Nephron progenitor cell (in vitro differentiated cells): ENCODE data around the gene SLC25A12.

Experiments used
- DNase-seq: peaks from one replicate; pipeline ENCODE4 v3.0.0; 2021
- H3K27ac Mint-ChIP-seq: 2 replicates; pipeline ENCODE4 v1.8.0; 2021; ENCODE audit warnings: mild to moderate bottlenecking, moderate library complexity, mixed read lengths
- H3K27me3 Mint-ChIP-seq: 2 replicates; pipeline ENCODE4 v1.8.0; 2021; ENCODE audit warnings: mild to moderate bottlenecking, low read depth, mixed read lengths; ENCODE audit not compliant: poor library complexity
- H3K36me3 Mint-ChIP-seq: 2 replicates; pipeline ENCODE4 v1.8.0; 2021; ENCODE audit warnings: low read depth, mixed read lengths
- H3K4me1 Mint-ChIP-seq: 2 replicates; pipeline ENCODE4 v1.8.0; 2021; ENCODE audit warnings: mixed read lengths
- H3K4me3 Mint-ChIP-seq: 2 replicates; pipeline ENCODE4 v1.8.0; 2021; ENCODE audit warnings: mild to moderate bottlenecking, moderate library complexity, mixed read lengths
- H3K9me3 Mint-ChIP-seq: 2 replicates; pipeline ENCODE4 v1.8.0; 2021; ENCODE audit warnings: mild to moderate bottlenecking, moderate library complexity, mixed read lengths
- TF ChIP-seq, protein P1 (sequence below): fragments of 200-600 bp; sonication (generic); IDR thresholded peaks from 2 replicates; pipeline ENCODE4 v1.5.0; 2021; ENCODE audit warnings: antibody characterized with exemption

Gene SLC25A12

DNA sequence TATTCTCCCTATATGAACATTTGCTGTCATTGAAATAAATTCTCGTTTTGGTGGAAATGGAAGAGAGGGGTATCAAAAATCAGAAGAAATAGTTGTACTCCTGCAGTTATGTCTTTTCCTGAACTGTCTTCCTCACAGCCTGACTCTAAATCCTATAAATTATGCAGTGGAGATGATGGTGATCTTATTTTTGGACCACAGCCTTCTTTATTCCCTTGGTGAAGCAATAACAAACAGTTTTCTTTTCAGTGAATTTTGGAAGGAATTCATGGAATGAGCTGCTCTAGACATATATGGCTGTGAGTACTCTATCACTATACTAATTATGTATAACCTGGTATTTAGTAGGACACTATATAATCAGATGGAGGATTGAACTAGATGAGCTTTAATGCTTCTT lies 1.7 kb upstream of the SLC25A12 start:
- TF ChIP-seq, protein P1, sequence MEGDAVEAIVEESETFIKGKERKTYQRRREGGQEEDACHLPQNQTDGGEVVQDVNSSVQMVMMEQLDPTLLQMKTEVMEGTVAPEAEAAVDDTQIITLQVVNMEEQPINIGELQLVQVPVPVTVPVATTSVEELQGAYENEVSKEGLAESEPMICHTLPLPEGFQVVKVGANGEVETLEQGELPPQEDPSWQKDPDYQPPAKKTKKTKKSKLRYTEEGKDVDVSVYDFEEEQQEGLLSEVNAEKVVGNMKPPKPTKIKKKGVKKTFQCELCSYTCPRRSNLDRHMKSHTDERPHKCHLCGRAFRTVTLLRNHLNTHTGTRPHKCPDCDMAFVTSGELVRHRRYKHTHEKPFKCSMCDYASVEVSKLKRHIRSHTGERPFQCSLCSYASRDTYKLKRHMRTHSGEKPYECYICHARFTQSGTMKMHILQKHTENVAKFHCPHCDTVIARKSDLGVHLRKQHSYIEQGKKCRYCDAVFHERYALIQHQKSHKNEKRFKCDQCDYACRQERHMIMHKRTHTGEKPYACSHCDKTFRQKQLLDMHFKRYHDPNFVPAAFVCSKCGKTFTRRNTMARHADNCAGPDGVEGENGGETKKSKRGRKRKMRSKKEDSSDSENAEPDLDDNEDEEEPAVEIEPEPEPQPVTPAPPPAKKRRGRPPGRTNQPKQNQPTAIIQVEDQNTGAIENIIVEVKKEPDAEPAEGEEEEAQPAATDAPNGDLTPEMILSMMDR = no peak
- DNase-seq = no peak
- Mint-ChIP-seq H3K4me3 (peak overlapping the region; percentile 7), H3K27me3 (peaks cover 8% of the 10 kb centered on the region), H3K4me1 (peaks cover 17% of the 10 kb centered on the region), H3K27ac (no peak overlapping the region), H3K36me3 (peaks cover 10% of the 10 kb centered on the region), H3K9me3 (peaks cover 16% of the 10 kb centered on the region)

DNA sequence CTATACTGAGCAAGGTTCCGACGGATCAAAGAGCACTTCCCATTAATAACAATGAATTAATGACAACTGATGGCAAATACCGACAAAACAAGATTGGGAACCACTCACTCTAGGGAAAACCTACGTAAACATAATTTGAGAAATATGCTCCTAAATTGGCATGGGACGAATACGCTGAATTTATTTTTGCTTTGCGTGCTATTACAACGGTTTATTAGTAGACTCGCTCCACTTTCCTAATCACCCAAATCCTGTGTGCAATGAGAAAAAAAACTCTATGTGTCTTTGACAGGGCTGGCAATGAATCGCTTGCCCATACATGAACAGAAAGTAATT lies 536 bp upstream of the SLC25A12 start:
- peak overlapping the region; percentile 54 for H3K27ac Mint-ChIP-seq
- peaks cover 8% of the 10 kb centered on the region for H3K27me3 Mint-ChIP-seq
- TF ChIP-seq, protein P1 = no peak
- no peak for DNase-seq
- H3K4me3 Mint-ChIP-seq = peak overlapping the region; percentile 96
- H3K36me3 Mint-ChIP-seq = peaks cover 18% of the 10 kb centered on the region
- H3K4me1 Mint-ChIP-seq = peaks cover 17% of the 10 kb centered on the region
- H3K9me3 Mint-ChIP-seq = peaks cover 15% of the 10 kb centered on the region

DNA sequence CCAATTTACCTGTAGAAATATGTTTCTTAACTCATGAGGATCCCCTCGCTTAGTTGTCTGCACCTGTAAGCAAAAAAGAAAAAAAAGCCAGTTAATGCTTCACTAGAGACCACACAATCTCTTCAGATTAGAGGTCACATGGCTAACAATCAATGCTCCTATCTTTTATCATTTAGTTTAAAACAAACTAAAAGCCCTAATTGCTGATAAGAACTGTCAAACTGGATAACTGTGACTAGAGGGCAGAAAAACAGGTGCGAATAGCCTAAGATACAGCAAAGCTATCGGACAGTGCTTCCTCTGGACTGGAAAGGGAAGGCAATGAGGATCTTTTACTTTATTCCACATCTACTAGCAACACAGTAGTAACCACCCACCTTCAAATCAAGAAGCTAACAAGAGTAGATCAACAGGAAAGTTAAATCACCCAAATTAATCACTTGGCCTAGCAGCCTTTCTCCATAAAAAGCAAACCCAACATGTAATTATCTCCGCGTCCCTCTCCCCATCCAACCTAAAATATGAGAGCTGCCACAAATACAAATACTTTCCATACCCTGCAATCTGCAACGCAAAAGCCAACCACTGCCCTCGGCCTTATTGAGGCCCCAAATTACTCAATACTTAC lies 734 bp downstream of the SLC25A12 start:
- H3K9me3 Mint-ChIP-seq = peaks cover 9% of the 10 kb centered on the region
- H3K4me1 Mint-ChIP-seq = peaks cover 17% of the 10 kb centered on the region
- peak overlapping the region; percentile 96 for H3K4me3 Mint-ChIP-seq
- no peak for DNase-seq
- TF ChIP-seq, protein P1 = no peak
- H3K27me3 Mint-ChIP-seq = peaks cover 8% of the 10 kb centered on the region
- peaks cover 26% of the 10 kb centered on the region for H3K36me3 Mint-ChIP-seq
- H3K27ac Mint-ChIP-seq = no peak overlapping the region

DNA sequence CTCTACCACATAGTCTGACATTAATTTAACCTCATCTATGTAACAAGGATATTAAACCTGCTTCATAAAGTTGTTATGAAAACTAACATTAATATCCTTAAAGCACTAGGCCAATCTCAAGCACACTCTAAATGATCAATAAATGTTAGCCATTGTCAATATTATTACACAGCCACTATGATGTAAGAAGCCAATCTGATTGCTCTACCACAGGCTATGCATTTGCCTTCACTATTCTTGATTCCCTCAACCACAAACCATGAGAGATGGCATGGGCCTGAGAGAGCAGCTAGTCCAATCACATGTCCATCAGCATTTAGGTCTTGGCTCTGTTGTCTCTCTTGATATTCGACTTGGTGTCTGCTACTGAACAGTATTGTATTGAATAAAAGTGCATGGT lies 4.2 kb downstream of the SLC25A12 start:
- H3K4me3 Mint-ChIP-seq = no peak overlapping the region
- TF ChIP-seq, protein P1 = no peak
- H3K27ac Mint-ChIP-seq = no peak overlapping the region
- no peaks in the 10 kb centered on the region for H3K9me3 Mint-ChIP-seq
- peaks cover 42% of the 10 kb centered on the region for H3K36me3 Mint-ChIP-seq
- peaks cover 5% of the 10 kb centered on the region for H3K27me3 Mint-ChIP-seq
- DNase-seq = no peak
- peaks cover 16% of the 10 kb centered on the region for H3K4me1 Mint-ChIP-seq

DNA sequence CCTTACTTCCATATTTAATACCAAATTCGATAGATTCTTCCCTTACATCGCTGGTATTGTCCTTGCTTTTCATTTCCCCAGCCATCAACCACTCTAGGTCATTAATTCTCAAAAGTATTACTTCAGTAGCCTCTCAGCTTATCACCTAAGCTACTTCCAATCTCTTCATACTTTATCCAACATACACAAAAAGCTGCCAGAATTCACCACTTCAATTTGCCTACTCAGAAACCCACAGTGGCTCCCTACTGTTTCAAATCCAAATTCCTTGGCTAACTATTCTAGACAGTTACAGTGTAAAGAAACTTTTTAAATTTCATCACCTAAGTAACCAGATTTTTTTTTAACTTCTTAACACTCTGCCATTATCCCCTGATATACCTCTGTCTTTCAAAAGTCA lies 4.7 kb downstream of the SLC25A12 start:
- DNase-seq = no peak
- no peak overlapping the region for H3K4me3 Mint-ChIP-seq
- H3K27me3 Mint-ChIP-seq = peaks cover 5% of the 10 kb centered on the region
- H3K4me1 Mint-ChIP-seq = peaks cover 11% of the 10 kb centered on the region
- no peaks in the 10 kb centered on the region for H3K9me3 Mint-ChIP-seq
- H3K36me3 Mint-ChIP-seq = peaks cover 42% of the 10 kb centered on the region
- no peak overlapping the region for H3K27ac Mint-ChIP-seq
- TF ChIP-seq, protein P1 = no peak

DNA sequence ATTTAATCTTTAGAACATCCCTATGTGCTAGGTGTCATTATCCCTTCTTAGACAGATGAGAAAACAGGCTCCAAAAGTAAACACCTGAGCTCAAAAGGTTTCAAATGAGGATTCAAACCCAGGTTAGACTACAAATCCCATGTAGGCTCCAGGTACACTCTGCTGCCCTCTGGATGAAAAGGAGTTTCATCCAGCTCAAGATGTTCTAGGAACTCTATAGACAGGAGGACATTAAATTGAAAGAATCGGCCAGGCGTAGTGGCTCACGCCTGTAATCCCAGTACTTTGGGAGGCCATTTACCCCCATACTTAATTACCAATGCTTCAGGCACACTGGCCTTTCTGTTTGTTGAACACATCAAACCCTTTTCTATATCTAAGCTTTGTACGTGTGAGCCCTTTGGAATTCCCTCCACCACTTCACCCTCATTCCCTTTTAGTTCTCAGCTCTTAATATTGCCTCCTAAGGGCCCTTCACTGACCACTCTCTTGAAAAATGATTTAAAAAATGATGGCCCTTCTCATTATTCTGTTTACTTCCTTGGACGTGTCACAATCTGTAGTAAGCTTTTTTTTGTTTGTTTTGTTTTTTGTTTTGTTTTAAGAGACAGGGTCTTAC lies 10.7 kb downstream of the SLC25A12 start:
- Mint-ChIP-seq H3K9me3 (no peaks in the 10 kb centered on the region), H3K36me3 (peaks cover 16% of the 10 kb centered on the region), H3K27ac (peak overlapping the region; percentile 31), H3K27me3 (no peaks in the 10 kb centered on the region), H3K4me3 (no peak overlapping the region), H3K4me1 (peaks cover 4% of the 10 kb centered on the region)
- TF ChIP-seq, protein P1 = no peak
- DNase-seq = no peak
